Endodermal cell (in vitro differentiated cells): ENCODE measurements around the gene AXDND1. TPM values are rescaled to one million over a fixed set of nuclear protein-coding genes. Genes with fewer than 3 reads are reported as not detected.

Source experiments
- DNase-seq: peaks from one replicate; pipeline ENCODE4 v3.0.0-alpha.2; 2017
- H3K27ac ChIP-seq: 2 replicates; pipeline ENCODE4 v1.5.1; 2013; ENCODE audit warnings: mild to moderate bottlenecking, low read depth, low read length, moderate library complexity
- H3K27me3 ChIP-seq: 2 replicates; pipeline ENCODE4 v1.6.1; 2013; ENCODE audit warnings: mild to moderate bottlenecking, low read length, moderate library complexity; ENCODE audit not compliant: insufficient read depth, control insufficient read depth, poor library complexity, severe bottlenecking
- H3K36me3 ChIP-seq: 2 replicates; pipeline ENCODE4 v1.7.0; 2013; ENCODE audit warnings: mild to moderate bottlenecking, low read length, moderate library complexity; ENCODE audit not compliant: control insufficient read depth, insufficient read depth
- H3K4me1 ChIP-seq: one replicate; pipeline ENCODE4 v1.7.0; 2013; ENCODE audit warnings: low read length; ENCODE audit not compliant: control insufficient read depth, insufficient read depth
- H3K4me3 ChIP-seq: 2 replicates; pipeline ENCODE4 v1.5.1; 2013; ENCODE audit warnings: mild to moderate bottlenecking, low read length, moderate library complexity
- H3K9ac ChIP-seq: 2 replicates; pipeline ENCODE4 v1.6.1; 2013; ENCODE audit warnings: mild to moderate bottlenecking, low read length, moderate library complexity; ENCODE audit not compliant: poor library complexity, severe bottlenecking; ENCODE audit errors: extremely low read depth
- H3K9me3 ChIP-seq: 2 replicates; pipeline ENCODE4 v1.6.1; 2013; ENCODE audit warnings: mild to moderate bottlenecking, low read length, moderate library complexity; ENCODE audit not compliant: control insufficient read depth
- H3K27ac Mint-ChIP-seq: 2 replicates; pipeline ENCODE4 v1.8.0; 2020; ENCODE audit warnings: mixed read lengths
- H3K27me3 Mint-ChIP-seq: 2 replicates; pipeline ENCODE4 v1.8.0; 2021; ENCODE audit warnings: mild to moderate bottlenecking, mixed read lengths; ENCODE audit not compliant: insufficient read depth
- H3K36me3 Mint-ChIP-seq: 2 replicates; pipeline ENCODE4 v1.8.0; 2020; ENCODE audit warnings: low read depth, mixed read lengths
- H3K4me1 Mint-ChIP-seq: 2 replicates; pipeline ENCODE4 v1.8.0; 2020; ENCODE audit warnings: mixed read lengths
- H3K4me3 Mint-ChIP-seq: 2 replicates; pipeline ENCODE4 v1.8.0; 2020; ENCODE audit warnings: mild to moderate bottlenecking, moderate library complexity, mixed read lengths
- H3K9me3 Mint-ChIP-seq: 2 replicates; pipeline ENCODE4 v1.8.0; 2020; ENCODE audit warnings: mild to moderate bottlenecking, mixed read lengths
- WGBS, 2 experiments: methylation state at CpG; one replicate each; pipeline versions ENCODE4 v1.1.5 to v1.1.7; 2013; ENCODE audit warnings: missing lambda C conversion rate in 2 of 2, mixed read lengths in 1 of 2; ENCODE audit not compliant: insufficient coverage in 1 of 2, insufficient read length in 1 of 2; 5-methylcytosine and 5-hydroxymethylcytosine counted together
- total RNA-seq, 2 donors: library from RNA; stranded (reverse); fragmentation: NEBNext Ultra II Directional in 1 of 2; extraction: Animal tissue kit (Norgen Biotek cat#: 25700) in 1 of 2; gene quantifications; 2 replicates in 1 of 2; 3 replicates in 1 of 2; pipeline ENCODE4 v1.2.1, GENCODE V29; 2021
- TF ChIP-seq, protein P1 (sequence below): fragments of 200-600 bp; sonication (generic); conservative IDR thresholded peaks from 2 replicates; pipeline ENCODE4 v1.5.0; 2021; ENCODE audit warnings: antibody characterized with exemption, mild to moderate bottlenecking

The AXDND1 gene
- total RNA-seq, 2 donors from 2014 or later, result 0.69 to 1.3 TPM

DNA sequence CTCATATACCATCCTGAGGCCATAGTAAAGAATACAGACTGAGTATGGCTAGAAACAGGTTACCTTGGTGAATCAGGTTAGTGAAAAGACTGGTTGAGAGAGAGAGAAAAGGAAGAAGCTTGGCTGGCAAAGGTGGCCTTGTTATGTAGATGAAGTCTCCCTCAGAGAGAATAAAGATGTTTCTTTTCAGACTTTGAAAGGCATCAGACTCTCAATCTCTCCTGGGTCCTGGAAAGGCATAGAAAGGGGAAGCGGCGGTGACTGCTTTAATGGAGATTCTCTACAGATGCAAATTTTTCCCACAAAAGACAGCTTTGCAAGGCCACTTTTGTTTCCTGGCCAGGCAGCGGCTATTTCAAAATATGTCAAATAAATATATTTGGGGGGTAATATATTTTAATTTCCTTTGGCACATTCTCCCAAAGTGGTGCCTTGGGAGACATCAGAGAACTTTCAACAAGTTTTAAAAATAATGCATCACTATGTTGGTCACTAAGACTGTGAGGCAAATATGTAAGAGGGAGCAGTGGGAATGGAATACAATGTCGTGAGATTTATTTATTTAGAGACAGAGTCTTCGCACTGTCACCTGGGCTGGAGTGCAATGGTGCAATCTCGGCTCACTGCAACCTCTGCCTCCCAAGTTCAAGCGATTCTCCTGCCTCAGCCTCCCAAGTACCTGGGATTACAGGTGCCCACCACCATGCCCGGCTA, 163.9 kb downstream of the AXDND1 start:
- Mint-ChIP-seq H3K9me3 (peaks cover under 1% of the 10 kb centered on the region), H3K27me3 (no peaks in the 10 kb centered on the region), H3K4me3 (no peak overlapping the region), H3K4me1 (no peaks in the 10 kb centered on the region), H3K27ac (no peak overlapping the region), H3K36me3 (no peaks in the 10 kb centered on the region)
- H3K9me3 ChIP-seq, result no peaks in the 10 kb centered on the region
- H3K27me3 ChIP-seq, result no peaks in the 10 kb centered on the region
- H3K4me3 ChIP-seq, result no peak overlapping the region
- WGBS, 2 experiments, result 50 to 78% methylated on average over 5 to 8 of the region's 8 CpGs
- TF ChIP-seq, protein P1, sequence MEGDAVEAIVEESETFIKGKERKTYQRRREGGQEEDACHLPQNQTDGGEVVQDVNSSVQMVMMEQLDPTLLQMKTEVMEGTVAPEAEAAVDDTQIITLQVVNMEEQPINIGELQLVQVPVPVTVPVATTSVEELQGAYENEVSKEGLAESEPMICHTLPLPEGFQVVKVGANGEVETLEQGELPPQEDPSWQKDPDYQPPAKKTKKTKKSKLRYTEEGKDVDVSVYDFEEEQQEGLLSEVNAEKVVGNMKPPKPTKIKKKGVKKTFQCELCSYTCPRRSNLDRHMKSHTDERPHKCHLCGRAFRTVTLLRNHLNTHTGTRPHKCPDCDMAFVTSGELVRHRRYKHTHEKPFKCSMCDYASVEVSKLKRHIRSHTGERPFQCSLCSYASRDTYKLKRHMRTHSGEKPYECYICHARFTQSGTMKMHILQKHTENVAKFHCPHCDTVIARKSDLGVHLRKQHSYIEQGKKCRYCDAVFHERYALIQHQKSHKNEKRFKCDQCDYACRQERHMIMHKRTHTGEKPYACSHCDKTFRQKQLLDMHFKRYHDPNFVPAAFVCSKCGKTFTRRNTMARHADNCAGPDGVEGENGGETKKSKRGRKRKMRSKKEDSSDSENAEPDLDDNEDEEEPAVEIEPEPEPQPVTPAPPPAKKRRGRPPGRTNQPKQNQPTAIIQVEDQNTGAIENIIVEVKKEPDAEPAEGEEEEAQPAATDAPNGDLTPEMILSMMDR, result no peak
- H3K4me1 ChIP-seq, result no peaks in the 10 kb centered on the region
- DNase-seq, result peak; percentile 58
- H3K27ac ChIP-seq, result no peak overlapping the region
- no peaks in the 10 kb centered on the region for H3K36me3 ChIP-seq
- no peak overlapping the region for H3K9ac ChIP-seq

DNA sequence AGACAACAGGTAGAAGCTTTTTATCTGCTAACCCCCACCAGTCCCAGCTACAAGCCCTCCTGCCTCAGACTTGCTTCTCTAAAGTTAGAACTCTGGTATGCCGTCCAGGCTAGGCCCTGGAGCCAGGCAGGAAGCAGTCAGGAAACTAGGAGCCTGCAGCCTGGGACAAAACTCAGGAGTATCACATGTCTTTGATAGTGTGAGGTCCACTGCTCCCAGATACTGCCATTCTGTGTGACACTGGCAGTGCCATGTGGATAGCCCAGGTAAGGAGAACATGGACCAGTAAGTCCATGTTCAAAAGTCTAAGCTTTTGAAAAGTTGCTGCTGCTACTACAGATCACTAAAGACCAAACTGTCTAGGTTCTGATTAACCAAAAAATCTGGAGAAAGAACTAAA, 164.6 kb downstream of the AXDND1 start:
- Mint-ChIP-seq H3K27ac (no peak overlapping the region), H3K9me3 (peaks cover 6% of the 10 kb centered on the region), H3K4me3 (no peak overlapping the region), H3K4me1 (no peaks in the 10 kb centered on the region), H3K27me3 (no peaks in the 10 kb centered on the region), H3K36me3 (no peaks in the 10 kb centered on the region)
- WGBS, 2 experiments, result 60 to 82% methylated on average over 1 of the region's 1 CpG
- TF ChIP-seq, protein P1, result no peak
- DNase-seq, result no peak
- Histone ChIP-seq H3K36me3 (no peaks in the 10 kb centered on the region), H3K4me1 (no peaks in the 10 kb centered on the region), H3K9me3 (no peaks in the 10 kb centered on the region), H3K27ac (no peak overlapping the region), H3K9ac (no peak overlapping the region), H3K4me3 (no peak overlapping the region), H3K27me3 (no peaks in the 10 kb centered on the region)

DNA sequence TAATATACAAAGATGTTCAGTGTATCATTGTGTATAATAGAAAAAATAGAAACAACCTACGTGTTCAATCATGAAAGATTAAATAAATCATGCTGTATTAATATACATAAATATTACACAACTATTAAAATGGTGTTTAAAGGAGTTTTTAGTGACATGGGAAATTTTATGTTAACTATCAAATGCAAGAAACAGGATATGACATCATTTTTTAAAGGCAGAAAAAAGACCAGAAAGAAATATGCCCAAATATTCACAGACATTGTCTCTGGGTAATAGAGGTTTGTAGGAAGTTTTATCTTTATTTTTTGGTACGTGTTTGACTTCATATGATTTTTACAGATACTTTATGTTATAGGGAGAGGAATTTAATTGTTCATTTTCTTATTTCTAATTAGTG, 176.0 kb downstream of the AXDND1 start:
- H3K9ac ChIP-seq, result no peak overlapping the region
- DNase-seq, result no peak
- H3K4me1 ChIP-seq, result no peaks in the 10 kb centered on the region
- no peaks in the 10 kb centered on the region for H3K27me3 ChIP-seq
- no peak overlapping the region for H3K27ac Mint-ChIP-seq
- no peak overlapping the region for H3K27ac ChIP-seq
- peaks cover 36% of the 10 kb centered on the region for H3K9me3 Mint-ChIP-seq
- TF ChIP-seq, protein P1, result no peak
- 100% methylated on average over 1 of the region's 2 CpGs; no CpG with 5 or more reads in 1 of the 2 experiments for WGBS, 2 experiments
- H3K27me3 Mint-ChIP-seq, result no peaks in the 10 kb centered on the region
- no peaks in the 10 kb centered on the region for H3K36me3 ChIP-seq
- H3K4me3 Mint-ChIP-seq, result no peak overlapping the region
- peaks cover 12% of the 10 kb centered on the region for H3K9me3 ChIP-seq
- H3K36me3 Mint-ChIP-seq, result no peaks in the 10 kb centered on the region
- H3K4me3 ChIP-seq, result no peak overlapping the region
- peaks cover 2% of the 10 kb centered on the region for H3K4me1 Mint-ChIP-seq
